HepG2 (cell line): ENCODE data around the gene MMGT1. TPM values are rescaled to one million over a fixed set of nuclear protein-coding genes. Genes with fewer than 3 reads are reported as not detected.

ENCODE experiments used
- ATAC-seq: fragments of 200-7000 bp; cut with Tn5 transposase; 3 replicates; pipeline ENCODE4 v1.9.1; 2020; ENCODE audit warnings: mild to moderate bottlenecking, moderate library complexity
- BruUV-seq: library from RNA; stranded (reverse); fragments of 400-500 nt; replicated peaks from 2 replicates; lab custom pipeline; 2021; lab: Mats Ljungman, UMichigan
- CTCF ChIA-PET: fragments of 300-600 bp; formaldehyde crosslinking; extraction: SDS; loops from one replicate; lab custom pipeline; 2021; ENCODE audit warnings: low total read pairs, inconsistent platforms, low intra/inter-chr PET ratio; lab: Yijun Ruan, JAX
- POLR2A ChIA-PET: fragments of 350-600 bp; sonication (Branson Sonifier 250); formaldehyde crosslinking; loops from one replicate; lab custom pipeline; 2020; ENCODE audit warnings: antibody characterized with exemption, inconsistent platforms; lab: Yijun Ruan, JAX
- DNase-seq: peaks from one replicate; pipeline ENCODE4 v3.0.0-alpha.2; 2015; ENCODE audit warnings: low spot score
- FAIRE-seq: peaks from 3 replicates; lab custom pipeline; 2011; peaks lifted over from hg19 to GRCh38; lab: Jason Lieb, UNC
- H2AFZ ChIP-seq: one replicate; pipeline ENCODE4 v1.6.1; 2011; ENCODE audit warnings: low read length, inconsistent platforms
- H3K27ac ChIP-seq: fragments of 300-600 bp; 3 replicates; pipeline ENCODE4 v1.8.0; 2011; ENCODE audit warnings: mixed run types, mild to moderate bottlenecking, mixed read lengths, low read length, inconsistent platforms; ENCODE audit not compliant: insufficient read depth; ENCODE audit errors: extremely low read length
- H3K27me3 ChIP-seq, 2 experiments: fragments of 200-600 bp in 1 of 2; 2 replicates in 1 of 2; 3 replicates in 1 of 2; pipeline versions ENCODE4 v1.6.0 to v1.8.0; 2011; ENCODE audit warnings: low read length in 2 of 2, mild to moderate bottlenecking in 2 of 2, moderate library complexity in 2 of 2, inconsistent platforms in 1 of 2; ENCODE audit not compliant: insufficient read depth in 2 of 2, control insufficient read depth in 1 of 2
- H3K36me3 ChIP-seq, 2 experiments: fragments of 200-600 bp in 1 of 2; replicated peaks in 1 of 2; 2 replicates in 1 of 2; 3 replicates in 1 of 2; pipeline versions ENCODE4 v1.5.1 to v1.8.0; 2011; ENCODE audit warnings: low read length in 2 of 2, inconsistent platforms in 1 of 2; ENCODE audit not compliant: insufficient read depth in 2 of 2, control insufficient read depth in 1 of 2
- H3K4me1 ChIP-seq: 2 replicates; pipeline ENCODE4 v1.5.1; 2012; ENCODE audit warnings: low read length, inconsistent platforms; ENCODE audit not compliant: insufficient read depth
- H3K4me2 ChIP-seq: 2 replicates; pipeline ENCODE4 v1.6.0; 2011; ENCODE audit warnings: low read depth, low read length, inconsistent platforms
- H3K4me3 ChIP-seq, 3 experiments: fragments of 200-600 bp in 1 of 3; sonication (generic), shearing (Covaris generic) in 1 of 3; replicated peaks in 1 of 3; 2 replicates each; pipeline ENCODE4 v1.5.1; 2011 to 2016; ENCODE audit warnings: low read length in 3 of 3, inconsistent platforms in 2 of 3, low read depth in 2 of 3, mild to moderate bottlenecking in 2 of 3, control low read depth in 1 of 3, mixed read lengths in 1 of 3; ENCODE audit not compliant: insufficient read depth in 1 of 3
- H3K79me2 ChIP-seq: one replicate; pipeline ENCODE4 v1.6.1; 2011; ENCODE audit warnings: low read length, inconsistent platforms; ENCODE audit not compliant: insufficient read depth
- H3K9ac ChIP-seq: 2 replicates; pipeline ENCODE4 v1.6.0; 2011; ENCODE audit warnings: mild to moderate bottlenecking, low read depth, low read length, inconsistent platforms; ENCODE audit not compliant: insufficient read depth
- H3K9me3 ChIP-seq: 2 replicates; pipeline ENCODE4 v1.5.1; 2012; ENCODE audit warnings: mild to moderate bottlenecking, low read length
- H4K20me1 ChIP-seq: 2 replicates; pipeline ENCODE4 v1.6.0; 2011; ENCODE audit warnings: inconsistent platforms, mild to moderate bottlenecking, low read length, moderate library complexity; ENCODE audit not compliant: insufficient read depth
- GABPB1 ChIP-seq: IDR thresholded peaks from 2 replicates; pipeline ENCODE4 v1.6.1; 2016; ENCODE audit warnings: mild to moderate bottlenecking, missing genetic modification reagents, moderate library complexity, missing compliant biosample characterization
- ISX ChIP-seq: sonication (generic); formaldehyde crosslinking; conservative IDR thresholded peaks from 2 replicates; pipeline ENCODE4 v1.5.0; 2020; ENCODE audit warnings: missing genetic modification reagents
- KAT2B ChIP-seq: fragments of 150-350 bp; IDR thresholded peaks from 2 replicates; pipeline ENCODE4 v1.6.1; 2014; ENCODE audit warnings: low read depth, low read length, borderline replicate concordance
- NFAT5 ChIP-seq: sonication (generic); formaldehyde crosslinking; IDR thresholded peaks from 2 replicates; pipeline ENCODE4 v1.4.0; 2020; ENCODE audit warnings: missing genetic modification reagents
- NR1H2 ChIP-seq: sonication (generic); formaldehyde crosslinking; IDR thresholded peaks from 2 replicates; pipeline ENCODE4 v1.8.1; 2022; ENCODE audit warnings: low read depth, missing genetic modification reagents, borderline replicate concordance
- PAF1 ChIP-seq: IDR thresholded peaks from 2 replicates; pipeline ENCODE4 v1.6.1; 2016; ENCODE audit warnings: missing genetic modification reagents, missing compliant biosample characterization
- RNF219 ChIP-seq: sonication (generic); formaldehyde crosslinking; IDR thresholded peaks from 2 replicates; pipeline ENCODE4 v1.5.0; 2020; ENCODE audit warnings: mild to moderate bottlenecking, missing genetic modification reagents
- SMAD1 ChIP-seq: sonication (generic); formaldehyde crosslinking; IDR thresholded peaks from 2 replicates; pipeline ENCODE4 v1.4.0; 2020; ENCODE audit warnings: missing genetic modification reagents, low read depth, mild to moderate bottlenecking, borderline replicate concordance
- TAF15 ChIP-seq: fragments of 200-400 bp; formaldehyde crosslinking; IDR thresholded peaks from one replicate; pipeline ENCODE4 v1.6.1; 2018; ENCODE audit warnings: mild to moderate bottlenecking, low read depth, low read length; ENCODE audit not compliant: poor library complexity, severe bottlenecking
- TFDP2 ChIP-seq: sonication (generic); formaldehyde crosslinking; IDR thresholded peaks from 2 replicates; pipeline ENCODE4 v1.4.0; 2020; ENCODE audit warnings: missing genetic modification reagents
- ZNF24 ChIP-seq: fragments of 450-650 bp; IDR thresholded peaks from 2 replicates; pipeline ENCODE4 v1.6.1; 2017; ENCODE audit warnings: antibody characterized with exemption, mild to moderate bottlenecking
- ZNF430 ChIP-seq: sonication (generic); formaldehyde crosslinking; IDR thresholded peaks from 2 replicates; pipeline ENCODE4 v1.9.0; 2021; ENCODE audit warnings: mild to moderate bottlenecking, missing genetic modification reagents
- ZNF747 ChIP-seq: sonication (generic); formaldehyde crosslinking; IDR thresholded peaks from 2 replicates; pipeline ENCODE4 v1.8.1; 2023; ENCODE audit warnings: missing genetic modification reagents, mild to moderate bottlenecking, borderline replicate concordance
- ZNF770 ChIP-seq: sonication (generic); formaldehyde crosslinking; IDR thresholded peaks from 2 replicates; pipeline ENCODE4 v1.5.0; 2020; ENCODE audit warnings: mild to moderate bottlenecking, missing genetic modification reagents
- WGBS: methylation state at CpG from one replicate; pipeline ENCODE4 v1.1.6; 2017; ENCODE audit warnings: low lambda C conversion rate; 5-methylcytosine and 5-hydroxymethylcytosine counted together
- in situ Hi-C: cut with HindIII; loops from 2 replicates; pipeline ENCODE4 v1.10.0; 2017; ENCODE audit warnings: low pct_unique_long_range_greater_than_20kb; ENCODE audit not compliant: extremely low pct_ligation_motif_present
- intact Hi-C: fragments of 100-400 bp; cut with micrococcal nuclease; formaldehyde crosslinking; loops from one replicate; pipeline ENCODE4 v1.10.0; 2022; ENCODE audit not compliant: unreplicated experiment
- polyA plus RNA-seq, 8 experiments: library from polyadenylated mRNA; depleted of rRNA in 3 of 8; stranded (reverse) in 7 of 8; unstranded in 1 of 8; fragments of >200 nt; fragmentation: Illumina TruSeq in 4 of 8; extraction: Trizol in 4 of 8; gene quantifications; 2 replicates each; pipeline versions ENCODE4 v1.2.1 to v1.2.3, GENCODE V29; 2011 to 2016; ENCODE audit warnings: low read depth in 4 of 8, missing spikeins in 1 of 8, mixed read lengths in 1 of 8; ENCODE audit not compliant: insufficient read depth in 1 of 8
- total RNA-seq, 5 experiments: library from RNA; depleted of rRNA; stranded (reverse); fragments of >200 nt; fragmentation: Illumina TruSeq; extraction: Trizol; gene quantifications; 2 replicates each; pipeline ENCODE4 v1.2.3, GENCODE V29; 2016; ENCODE audit warnings: low read depth in 1 of 5

MMGT1 gene
- total and polyA plus RNA-seq, 2 of the 13 experiments (the other 11 are each of a cell fraction or from before 2014, with no cell fraction given), result 7.5 to 8.8 TPM

GRCh38 chrX:135988245-135988644, 14.5 kb upstream of the MMGT1 start:
- Histone ChIP-seq H3K27ac (no peak overlapping the region), H3K79me2 (no peaks in the 10 kb centered on the region), H3K9me3 (no peaks in the 10 kb centered on the region), H3K4me3 (no peak overlapping the region), H3K4me2 (no peak overlapping the region), H3K36me3 (no peaks in the 10 kb centered on the region; a peak in 1 of 5 replicates), H2AFZ (no peak overlapping the region), H3K27me3 (no peaks in the 10 kb centered on the region), H4K20me1 (no peaks in the 10 kb centered on the region), H3K4me1 (no peaks in the 10 kb centered on the region; the same call in 1 of the 2 replicates), H3K9ac (no peak overlapping the region)
- ChIA-PET CTCF (no interaction called here), POLR2A (no interaction called here)
- intact Hi-C loops, result no loop called here
- 94% methylated on average over 4 of the region's 4 CpGs for WGBS
- ATAC-seq (no peak), FAIRE-seq (no peak), DNase-seq (no peak)
- BruUV-seq, result no TSS peak
- in situ Hi-C loops, result no loop called here
- TF ChIP-seq ZNF770 (CRISPR knock-in tag) (no peak), RNF219 (CRISPR knock-in tag) (no peak), ZNF747 (CRISPR knock-in tag) (no peak), SMAD1 (CRISPR knock-in tag) (no peak), NFAT5 (CRISPR knock-in tag) (no peak), KAT2B (no peak), ZNF430 (CRISPR knock-in tag) (no peak), ZNF24 (no peak), NR1H2 (CRISPR knock-in tag) (no peak), PAF1 (no peak), TFDP2 (CRISPR knock-in tag) (no peak), ISX (CRISPR knock-in tag) (no peak), GABPB1 (no peak), TAF15 (no peak)
